ENCODE results near the gene PDP2. TPM values are rescaled to one million over a fixed set of nuclear protein-coding genes. Genes with fewer than 3 reads are reported as not detected.

The PDP2 gene
- total RNA-seq, 3 donors from 2014 or later (not counting 1 experiment from before 2014, with no cell fraction given): 10.2 to 16.5 (median 11.0) TPM

DNA sequence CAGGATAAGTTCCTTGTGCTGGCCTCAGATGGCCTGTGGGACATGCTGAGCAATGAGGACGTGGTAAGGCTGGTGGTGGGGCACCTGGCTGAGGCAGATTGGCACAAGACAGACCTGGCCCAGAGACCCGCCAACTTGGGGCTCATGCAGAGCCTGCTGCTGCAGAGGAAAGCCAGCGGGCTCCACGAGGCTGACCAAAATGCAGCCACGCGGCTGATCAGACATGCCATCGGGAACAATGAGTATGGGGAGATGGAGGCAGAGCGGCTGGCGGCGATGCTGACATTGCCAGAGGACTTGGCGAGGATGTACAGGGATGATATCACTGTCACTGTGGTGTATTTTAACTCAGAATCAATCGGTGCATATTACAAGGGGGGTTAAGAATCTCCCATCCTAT is 5.2 kb downstream of the PDP2 start:
- H3K9me3 Mint-ChIP-seq: no peaks in the 10 kb centered on the region
- TF ChIP-seq, protein P1, sequence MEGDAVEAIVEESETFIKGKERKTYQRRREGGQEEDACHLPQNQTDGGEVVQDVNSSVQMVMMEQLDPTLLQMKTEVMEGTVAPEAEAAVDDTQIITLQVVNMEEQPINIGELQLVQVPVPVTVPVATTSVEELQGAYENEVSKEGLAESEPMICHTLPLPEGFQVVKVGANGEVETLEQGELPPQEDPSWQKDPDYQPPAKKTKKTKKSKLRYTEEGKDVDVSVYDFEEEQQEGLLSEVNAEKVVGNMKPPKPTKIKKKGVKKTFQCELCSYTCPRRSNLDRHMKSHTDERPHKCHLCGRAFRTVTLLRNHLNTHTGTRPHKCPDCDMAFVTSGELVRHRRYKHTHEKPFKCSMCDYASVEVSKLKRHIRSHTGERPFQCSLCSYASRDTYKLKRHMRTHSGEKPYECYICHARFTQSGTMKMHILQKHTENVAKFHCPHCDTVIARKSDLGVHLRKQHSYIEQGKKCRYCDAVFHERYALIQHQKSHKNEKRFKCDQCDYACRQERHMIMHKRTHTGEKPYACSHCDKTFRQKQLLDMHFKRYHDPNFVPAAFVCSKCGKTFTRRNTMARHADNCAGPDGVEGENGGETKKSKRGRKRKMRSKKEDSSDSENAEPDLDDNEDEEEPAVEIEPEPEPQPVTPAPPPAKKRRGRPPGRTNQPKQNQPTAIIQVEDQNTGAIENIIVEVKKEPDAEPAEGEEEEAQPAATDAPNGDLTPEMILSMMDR (IDR thresholded peaks at IDR 0.05): no peak
- WGBS (ENCODE audit: insufficient coverage): 93% methylated on average over 12 of the region's 12 CpGs
- no peak overlapping the region for H3K27ac Mint-ChIP-seq
- Histone ChIP-seq H3K4me3 (ENCODE audit: low read length) (no peak overlapping the region), H3K4me1 (ENCODE audit: control insufficient read depth, insufficient read depth, low read length) (peaks cover 11% of the 10 kb centered on the region), H3K27ac (ENCODE audit: low read length) (no peak overlapping the region), H3K36me3 (ENCODE audit: control insufficient read depth, insufficient read depth, low read length) (peaks cover 27% of the 10 kb centered on the region), H3K9me3 (ENCODE audit: control insufficient read depth, insufficient read depth, low read length) (no peaks in the 10 kb centered on the region), H3K27me3 (ENCODE audit: control insufficient read depth, insufficient read depth, low read length) (no peaks in the 10 kb centered on the region)
- intact Hi-C loops (cut with micrococcal nuclease): no loop called here
- ATAC-seq (no peak), DNase-seq (no peak)
- peaks cover 15 to 32% of the 10 kb centered on the region in 2 donors for H3K4me1 Mint-ChIP-seq
- H3K27me3 Mint-ChIP-seq (ENCODE audit: low read depth in 2 of 2): no peaks in the 10 kb centered on the region
- H3K36me3 Mint-ChIP-seq: no peaks in the 10 kb centered on the region
- no peak overlapping the region for H3K4me3 Mint-ChIP-seq

DNA sequence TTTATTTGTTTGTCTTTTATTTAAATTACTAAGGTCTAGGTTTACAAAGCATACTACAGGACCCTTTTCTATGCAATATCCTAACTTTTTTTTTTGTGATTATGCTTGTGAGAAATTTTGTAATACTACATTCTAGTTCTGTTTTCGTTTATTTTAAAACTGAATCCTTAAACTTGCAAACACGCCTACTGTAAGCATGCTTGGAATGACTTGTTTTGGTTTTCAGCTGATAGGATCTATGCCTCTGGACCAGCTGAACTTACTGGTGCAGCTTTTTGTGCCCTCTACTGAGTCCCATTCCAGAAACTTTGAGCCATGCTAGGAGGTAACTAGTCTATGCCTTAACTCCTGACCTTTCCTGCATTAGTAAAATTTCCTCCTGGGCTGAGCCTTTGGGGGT is 6.0 kb downstream of the PDP2 start:
- H3K4me1 ChIP-seq (ENCODE audit: control insufficient read depth, insufficient read depth, low read length): peaks cover 5% of the 10 kb centered on the region
- intact Hi-C loops (cut with micrococcal nuclease): no loop called here
- H3K9me3 ChIP-seq (ENCODE audit: control insufficient read depth, insufficient read depth, low read length): no peaks in the 10 kb centered on the region
- no peaks in the 10 kb centered on the region for H3K9me3 Mint-ChIP-seq
- 89% methylated on average over 2 of the region's 2 CpGs for WGBS (ENCODE audit: insufficient coverage)
- no peaks in the 10 kb centered on the region for H3K27me3 Mint-ChIP-seq (ENCODE audit: low read depth in 2 of 2)
- DNase-seq: no peak
- H3K27ac ChIP-seq (ENCODE audit: low read length): no peak overlapping the region
- peaks cover 13 to 30% of the 10 kb centered on the region in 2 donors for H3K4me1 Mint-ChIP-seq
- no peak overlapping the region for H3K4me3 ChIP-seq (ENCODE audit: low read length)
- ATAC-seq: no peak
- H3K27me3 ChIP-seq (ENCODE audit: control insufficient read depth, insufficient read depth, low read length): no peaks in the 10 kb centered on the region
- H3K27ac Mint-ChIP-seq: no peak overlapping the region
- H3K36me3 ChIP-seq (ENCODE audit: control insufficient read depth, insufficient read depth, low read length): peaks cover 29% of the 10 kb centered on the region
- H3K4me3 Mint-ChIP-seq: no peak overlapping the region
- TF ChIP-seq, protein P1 (IDR thresholded peaks at IDR 0.05): no peak
- no peaks in the 10 kb centered on the region for H3K36me3 Mint-ChIP-seq

DNA sequence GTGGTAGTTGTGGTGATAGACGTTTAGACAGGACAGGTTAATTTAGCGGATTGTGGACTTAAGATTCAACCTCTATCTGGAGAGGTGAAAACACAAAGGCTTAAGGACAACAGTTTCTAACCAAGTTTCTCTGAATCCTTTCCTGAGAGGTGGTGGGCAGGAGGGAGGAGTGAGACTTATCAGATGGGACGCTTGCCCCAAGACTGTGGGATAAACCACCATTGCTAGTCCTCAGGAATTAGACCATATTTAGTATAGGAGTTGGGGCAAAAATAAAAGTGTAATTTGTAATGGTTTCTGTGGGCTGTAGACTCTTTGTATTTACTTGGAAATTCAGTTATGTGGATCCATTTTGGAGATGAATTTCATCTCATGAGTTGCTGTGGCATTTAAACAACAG is 6.6 kb downstream of the PDP2 start:
- Mint-ChIP-seq H3K4me3 (no peak overlapping the region), H3K36me3 (no peaks in the 10 kb centered on the region), H3K27me3 (ENCODE audit: low read depth in 2 of 2) (no peaks in the 10 kb centered on the region), H3K9me3 (no peaks in the 10 kb centered on the region), H3K4me1 (peaks cover 9 to 28% of the 10 kb centered on the region in 2 donors), H3K27ac (no peak overlapping the region)
- Histone ChIP-seq H3K4me1 (ENCODE audit: control insufficient read depth, insufficient read depth, low read length) (no peaks in the 10 kb centered on the region), H3K4me3 (ENCODE audit: low read length) (no peak overlapping the region), H3K36me3 (ENCODE audit: control insufficient read depth, insufficient read depth, low read length) (peaks cover 31% of the 10 kb centered on the region), H3K27ac (ENCODE audit: low read length) (no peak overlapping the region), H3K27me3 (ENCODE audit: control insufficient read depth, insufficient read depth, low read length) (no peaks in the 10 kb centered on the region), H3K9me3 (ENCODE audit: control insufficient read depth, insufficient read depth, low read length) (no peaks in the 10 kb centered on the region)
- TF ChIP-seq, protein P1 (IDR thresholded peaks at IDR 0.05): no peak
- no peak for ATAC-seq
- DNase-seq: no peak
- WGBS (ENCODE audit: insufficient coverage): 72% methylated on average over 3 of the region's 3 CpGs
- intact Hi-C loops (cut with micrococcal nuclease): no loop called here

Data from natural killer cell (primary cell).